Measurements from ENCODE around the gene BICD1.
"Not testable (repeated sequence)": the region's sequence is repeated elsewhere in the genome, so short reads cannot be mapped to it uniquely, and the experiment has no call there.

Gene BICD1

GRCh38 chr12:32249777-32250176, 143.1 kb downstream of the BICD1 start:
- no peak for DNase-seq

GRCh38 chr12:32252199-32253073, 145.8 kb downstream of the BICD1 start:
- DNase-seq, result no peak

DNA sequence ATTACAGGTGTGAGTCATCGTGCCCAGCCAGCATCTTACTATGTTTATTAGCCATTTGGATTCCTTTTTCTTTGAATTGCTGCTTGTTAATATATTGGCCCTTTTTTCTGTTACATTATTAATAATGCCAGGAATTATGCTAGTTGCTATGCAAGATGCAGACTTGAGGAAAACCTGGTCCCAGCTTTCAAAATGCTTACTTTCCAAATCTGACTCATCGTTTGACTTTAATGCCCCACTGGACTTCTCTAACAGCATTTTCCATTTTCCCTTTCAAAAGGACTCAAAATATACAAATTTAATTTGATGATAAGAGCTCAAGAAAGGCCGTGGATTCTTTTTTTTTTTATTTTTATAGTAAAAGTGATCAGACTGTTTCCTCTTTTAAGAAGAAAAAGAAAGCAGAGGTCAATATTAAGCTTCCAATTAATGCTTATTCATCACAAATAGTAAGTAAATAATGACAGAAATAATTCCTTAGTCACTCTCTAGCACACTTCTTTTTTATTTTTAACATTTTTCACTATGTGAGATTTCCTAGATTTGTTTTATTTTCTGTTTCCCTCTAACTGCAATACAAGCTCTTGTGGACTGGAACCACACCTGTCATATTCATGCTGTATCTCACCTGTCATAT, 146.6 kb downstream of the BICD1 start:
- DNase-seq, result no peak

GRCh38 chr12:32254260-32254956, 147.8 kb downstream of the BICD1 start:
- DNase-seq, result no peak

DNA sequence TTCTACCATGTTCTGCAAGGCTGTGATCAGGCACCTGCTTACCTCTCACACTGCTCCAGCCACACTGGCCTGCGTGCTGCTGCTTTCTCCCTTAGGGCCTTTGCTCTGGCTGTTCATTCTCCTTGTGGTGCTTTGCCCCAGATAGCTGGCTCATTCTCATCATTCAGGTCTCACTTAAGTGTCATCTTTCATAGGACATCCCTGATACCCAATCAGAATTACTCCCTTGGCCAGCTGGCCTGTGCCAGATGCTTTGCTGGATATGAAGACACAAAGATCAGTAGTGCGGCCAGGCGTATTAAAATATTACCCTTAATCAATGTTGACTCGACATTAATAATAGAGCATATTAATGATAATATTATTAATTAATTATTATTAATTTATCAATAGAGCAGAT, 148.9 kb downstream of the BICD1 start:
- no peak for DNase-seq

- peak; percentile 0 for DNase-seq
Observed at GRCh38 chr12:32257695-32258496, 151.2 kb downstream of the BICD1 start.

- DNase-seq, result no peak
Observed at GRCh38 chr12:32260696-32261095, 154.0 kb downstream of the BICD1 start.

DNA sequence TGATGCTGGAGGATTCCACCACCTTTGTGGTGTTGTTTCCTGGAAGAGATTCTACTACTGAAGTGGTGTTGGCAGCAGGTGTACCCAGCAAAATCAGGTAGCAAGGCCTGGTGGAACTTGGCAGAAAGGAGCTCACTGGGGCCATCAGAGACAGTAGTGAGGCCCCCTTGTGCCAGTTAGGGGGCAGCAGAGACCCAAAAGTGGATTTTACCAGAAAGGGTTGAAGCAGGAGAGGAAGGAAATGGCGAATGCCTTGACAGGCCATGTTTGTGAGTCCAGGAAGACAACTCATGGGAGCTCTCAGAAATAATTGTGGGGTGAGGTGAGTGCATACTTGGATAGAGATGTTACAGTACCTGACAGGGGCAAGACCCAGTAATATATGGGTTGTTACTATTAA, 155.0 kb downstream of the BICD1 start:
- no peak for DNase-seq

GRCh38 chr12:32264961-32265360, 158.3 kb downstream of the BICD1 start:
- DNase-seq, result peak; percentile 73

- no peak for DNase-seq
Observed at GRCh38 chr12:32265456-32265855, 158.8 kb downstream of the BICD1 start.

DNA sequence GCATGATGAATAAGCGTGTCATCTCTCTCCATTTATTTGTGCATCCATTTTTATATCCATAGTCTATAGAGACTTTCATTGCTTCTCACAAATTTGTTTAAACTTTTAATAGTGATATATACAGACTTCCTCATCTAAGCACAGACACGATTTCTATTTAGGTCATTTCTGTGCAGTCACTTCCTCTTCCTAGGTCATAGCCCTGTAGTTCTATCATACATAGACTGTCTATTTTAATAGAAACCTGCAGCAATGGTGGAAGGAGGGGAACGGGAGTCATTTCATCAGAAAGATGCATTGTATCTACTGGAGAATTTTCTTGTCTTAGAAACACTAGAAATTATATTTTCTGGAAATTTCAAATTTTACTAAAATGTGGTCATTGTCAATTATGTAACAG, 159.3 kb downstream of the BICD1 start:
- DNase-seq, result peak; percentile 85

GRCh38 chr12:32266756-32267155, 160.1 kb downstream of the BICD1 start:
- no peak for DNase-seq

- DNase-seq, result no peak
Observed at GRCh38 chr12:32270818-32271710, 164.4 kb downstream of the BICD1 start.

- DNase-seq, result no peak
Observed at GRCh38 chr12:32272465-32272864, 165.8 kb downstream of the BICD1 start.

DNA sequence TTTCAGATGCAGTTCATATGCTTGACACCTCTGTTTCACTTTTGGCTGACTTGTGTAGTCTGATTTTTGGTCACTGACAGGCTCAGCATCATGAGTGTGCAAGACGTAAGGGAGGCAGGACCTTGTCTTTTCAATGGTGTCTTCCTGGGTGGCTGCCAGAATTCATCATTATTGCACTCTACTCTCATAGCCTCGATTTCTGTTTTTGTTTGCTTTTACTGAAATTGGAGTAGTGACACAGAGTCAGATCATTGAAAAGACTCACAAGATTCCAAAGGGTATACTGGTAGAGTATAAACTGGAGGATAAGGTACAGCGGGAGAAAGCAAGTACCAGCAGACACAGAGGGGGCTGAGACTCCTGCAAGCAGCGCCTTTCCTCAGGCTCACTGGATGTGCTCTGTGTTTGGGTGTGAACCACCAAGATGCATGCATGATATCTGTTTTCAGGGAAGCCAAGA, 166.4 kb downstream of the BICD1 start:
- no peak for DNase-seq

GRCh38 chr12:32273712-32274111, 167.1 kb downstream of the BICD1 start:
- DNase-seq, result no peak

GRCh38 chr12:32274665-32275064, 168.0 kb downstream of the BICD1 start:
- no peak for DNase-seq

GRCh38 chr12:32275520-32275919, 168.9 kb downstream of the BICD1 start:
- DNase-seq, result not testable (repeated sequence)

GRCh38 chr12:32277774-32278173, 171.1 kb downstream of the BICD1 start:
- DNase-seq, result no peak

GRCh38 chr12:32281098-32281497, 174.5 kb downstream of the BICD1 start:
- DNase-seq, result no peak

DNA sequence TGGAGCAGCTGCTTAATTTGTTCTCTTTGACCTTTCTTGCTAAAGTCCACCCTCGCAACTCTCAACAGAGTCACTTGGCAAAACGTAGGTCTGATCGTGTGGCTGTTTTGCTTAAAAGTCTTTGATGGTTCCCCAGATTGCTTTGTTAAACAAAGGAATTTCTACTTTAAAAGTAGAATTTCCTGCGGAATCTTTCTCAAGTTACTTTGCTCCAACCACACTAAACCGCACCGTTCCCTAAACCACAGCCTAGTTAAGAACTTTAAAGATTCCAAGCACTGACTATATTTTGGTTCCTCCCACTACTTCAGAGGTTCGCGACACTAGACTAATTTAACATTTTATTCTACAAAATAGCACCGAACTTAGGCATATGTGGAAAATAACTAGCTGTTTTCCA, 177.9 kb downstream of the BICD1 start:
- DNase-seq, result no peak

- no peak for DNase-seq
Observed at GRCh38 chr12:32285021-32285420, 178.4 kb downstream of the BICD1 start.

All from MV-4-11 (cell line).